Nephron (organoid): ENCODE data around the gene CD6.
A peak's percentile ranks its signal among the peaks of the same experiment; 100 is the strongest.

Experiments used
- H3K27ac Mint-ChIP-seq, 3 experiments: 2 replicates each; pipeline ENCODE4 v1.8.0; 2020; ENCODE audit warnings: mixed read lengths in 3 of 3, mild to moderate bottlenecking in 2 of 3, moderate library complexity in 1 of 3
- H3K27me3 Mint-ChIP-seq: 2 replicates; pipeline ENCODE4 v1.8.0; 2021; ENCODE audit warnings: low read depth, mild to moderate bottlenecking, moderate library complexity, mixed read lengths
- H3K36me3 Mint-ChIP-seq: 2 replicates; pipeline ENCODE4 v1.8.0; 2020; ENCODE audit warnings: low read depth, mixed read lengths
- H3K4me1 Mint-ChIP-seq: 2 replicates; pipeline ENCODE4 v1.8.0; 2020; ENCODE audit warnings: mixed read lengths
- H3K4me3 Mint-ChIP-seq, 3 experiments: 2 replicates each; pipeline ENCODE4 v1.8.0; 2020; ENCODE audit warnings: mild to moderate bottlenecking in 3 of 3, mixed read lengths in 3 of 3, moderate library complexity in 2 of 3
- H3K9me3 Mint-ChIP-seq: 2 replicates; pipeline ENCODE4 v1.8.0; 2020; ENCODE audit warnings: mixed read lengths
- CTCF ChIP-seq, 3 experiments: fragments of 200-600 bp; sonication (generic); IDR thresholded peaks; one replicate each; pipeline ENCODE4 v1.5.0; 2021; ENCODE audit warnings: antibody characterized with exemption in 3 of 3; ENCODE audit not compliant: unreplicated experiment in 3 of 3

The CD6 gene

GRCh38 chr11:61004761-61005181 lies 33.3 kb downstream of the CD6 start:
- no peak for TF ChIP-seq CTCF (IDR thresholded peaks at IDR 0.05; ENCODE audit: unreplicated experiment in 3 of 3)
- Mint-ChIP-seq H3K4me3 (peak overlapping the region; percentile 7 to 47 (median 35)), H3K27me3 (peaks cover 37% of the 10 kb centered on the region), H3K4me1 (peaks cover 35% of the 10 kb centered on the region), H3K9me3 (no peaks in the 10 kb centered on the region), H3K36me3 (no peaks in the 10 kb centered on the region), H3K27ac (peak overlapping the region; percentile 93 to 95 (median 95))

- Mint-ChIP-seq H3K4me1 (peaks cover 34% of the 10 kb centered on the region), H3K27ac (no peak overlapping the region), H3K9me3 (no peaks in the 10 kb centered on the region), H3K4me3 (peak overlapping the region; percentile 19 to 80 (median 46)), H3K36me3 (no peaks in the 10 kb centered on the region), H3K27me3 (peaks cover 51% of the 10 kb centered on the region)
- TF ChIP-seq CTCF (IDR thresholded peaks at IDR 0.05; ENCODE audit: unreplicated experiment in 3 of 3): no peak
These were observed 36.0 kb downstream of the CD6 start for GRCh38 chr11:61007383-61007955.

GRCh38 chr11:61007956-61008896 lies 36.7 kb downstream of the CD6 start:
- H3K27me3 Mint-ChIP-seq: peaks cover 58% of the 10 kb centered on the region
- peak overlapping the region; percentile 65 to 80 (median 79) for H3K4me3 Mint-ChIP-seq
- peaks cover 36% of the 10 kb centered on the region for H3K4me1 Mint-ChIP-seq
- H3K9me3 Mint-ChIP-seq: no peaks in the 10 kb centered on the region
- no peak for TF ChIP-seq CTCF (IDR thresholded peaks at IDR 0.05; ENCODE audit: unreplicated experiment in 3 of 3)
- no peaks in the 10 kb centered on the region for H3K36me3 Mint-ChIP-seq
- H3K27ac Mint-ChIP-seq: no peak overlapping the region

GRCh38 chr11:61008971-61009370 lies 37.5 kb downstream of the CD6 start:
- H3K36me3 Mint-ChIP-seq: no peaks in the 10 kb centered on the region
- TF ChIP-seq CTCF (IDR thresholded peaks at IDR 0.05; ENCODE audit: unreplicated experiment in 3 of 3): no peak
- H3K27ac Mint-ChIP-seq: no peak overlapping the region
- H3K4me1 Mint-ChIP-seq: peaks cover 32% of the 10 kb centered on the region
- H3K27me3 Mint-ChIP-seq: peaks cover 61% of the 10 kb centered on the region
- peak overlapping the region in 1 of 3 experiments; percentile 7 for H3K4me3 Mint-ChIP-seq
- no peaks in the 10 kb centered on the region for H3K9me3 Mint-ChIP-seq

GRCh38 chr11:61009392-61010275 lies 38.2 kb downstream of the CD6 start:
- H3K27me3 Mint-ChIP-seq: peaks cover 61% of the 10 kb centered on the region
- peak overlapping the region in 2 of 3 experiments; percentile 7 to 55 for H3K4me3 Mint-ChIP-seq
- no peak for TF ChIP-seq CTCF (IDR thresholded peaks at IDR 0.05; ENCODE audit: unreplicated experiment in 3 of 3)
- no peaks in the 10 kb centered on the region for H3K36me3 Mint-ChIP-seq
- H3K4me1 Mint-ChIP-seq: peaks cover 25% of the 10 kb centered on the region
- H3K27ac Mint-ChIP-seq: peak overlapping the region in 1 of 3 experiments; percentile 50
- H3K9me3 Mint-ChIP-seq: no peaks in the 10 kb centered on the region
